ENCODE results near the gene EFCAB14.
"Not testable (repeated sequence)": the region's sequence is repeated elsewhere in the genome, so short reads cannot be mapped to it uniquely, and the experiment has no call there.

The EFCAB14 gene

GRCh38 chr1:46703927-46704641, 14.8 kb downstream of the EFCAB14 start:
- no peaks in the 10 kb centered on the region for H3K9me3 Mint-ChIP-seq
- H3K4me3 Mint-ChIP-seq, result no peak overlapping the region
- H3K4me1 Mint-ChIP-seq, result peaks cover 14% of the 10 kb centered on the region
- no peak overlapping the region for H3K27ac Mint-ChIP-seq
- ATAC-seq (no peak), DNase-seq (no peak)
- peaks cover 41% of the 10 kb centered on the region for H3K36me3 Mint-ChIP-seq (ENCODE audit: low read depth)
- H3K27me3 Mint-ChIP-seq, result no peaks in the 10 kb centered on the region

- no peak overlapping the region for H3K27ac Mint-ChIP-seq
Observed at GRCh38 chr1:46699666-46700065, 19.2 kb downstream of the EFCAB14 start.

GRCh38 chr1:46697053-46697452, 21.9 kb downstream of the EFCAB14 start:
- Mint-ChIP-seq H3K9me3 (no peaks in the 10 kb centered on the region), H3K36me3 (ENCODE audit: low read depth) (peaks cover 49% of the 10 kb centered on the region), H3K4me3 (no peak overlapping the region), H3K27me3 (no peaks in the 10 kb centered on the region), H3K27ac (no peak overlapping the region), H3K4me1 (peaks cover 8% of the 10 kb centered on the region)
- ATAC-seq (no peak), DNase-seq (no peak)

More at GRCh38 chr1:46699666-46700065, 19.2 kb downstream of the EFCAB14 start:
- peaks cover 10% of the 10 kb centered on the region for H3K4me1 Mint-ChIP-seq
- H3K27me3 Mint-ChIP-seq, result no peaks in the 10 kb centered on the region
- DNase-seq (no peak), ATAC-seq (no peak)
- H3K9me3 Mint-ChIP-seq, result no peaks in the 10 kb centered on the region
- H3K36me3 Mint-ChIP-seq (ENCODE audit: low read depth), result peaks cover 48% of the 10 kb centered on the region
- H3K4me3 Mint-ChIP-seq, result no peak overlapping the region

GRCh38 chr1:46694676-46695075, 24.2 kb downstream of the EFCAB14 start:
- peaks cover 58% of the 10 kb centered on the region for H3K36me3 Mint-ChIP-seq (ENCODE audit: low read depth)
- not testable (repeated sequence) for H3K27me3 Mint-ChIP-seq, H3K4me1 Mint-ChIP-seq, ATAC-seq, H3K9me3 Mint-ChIP-seq, DNase-seq, H3K27ac Mint-ChIP-seq, H3K4me3 Mint-ChIP-seq

DNA sequence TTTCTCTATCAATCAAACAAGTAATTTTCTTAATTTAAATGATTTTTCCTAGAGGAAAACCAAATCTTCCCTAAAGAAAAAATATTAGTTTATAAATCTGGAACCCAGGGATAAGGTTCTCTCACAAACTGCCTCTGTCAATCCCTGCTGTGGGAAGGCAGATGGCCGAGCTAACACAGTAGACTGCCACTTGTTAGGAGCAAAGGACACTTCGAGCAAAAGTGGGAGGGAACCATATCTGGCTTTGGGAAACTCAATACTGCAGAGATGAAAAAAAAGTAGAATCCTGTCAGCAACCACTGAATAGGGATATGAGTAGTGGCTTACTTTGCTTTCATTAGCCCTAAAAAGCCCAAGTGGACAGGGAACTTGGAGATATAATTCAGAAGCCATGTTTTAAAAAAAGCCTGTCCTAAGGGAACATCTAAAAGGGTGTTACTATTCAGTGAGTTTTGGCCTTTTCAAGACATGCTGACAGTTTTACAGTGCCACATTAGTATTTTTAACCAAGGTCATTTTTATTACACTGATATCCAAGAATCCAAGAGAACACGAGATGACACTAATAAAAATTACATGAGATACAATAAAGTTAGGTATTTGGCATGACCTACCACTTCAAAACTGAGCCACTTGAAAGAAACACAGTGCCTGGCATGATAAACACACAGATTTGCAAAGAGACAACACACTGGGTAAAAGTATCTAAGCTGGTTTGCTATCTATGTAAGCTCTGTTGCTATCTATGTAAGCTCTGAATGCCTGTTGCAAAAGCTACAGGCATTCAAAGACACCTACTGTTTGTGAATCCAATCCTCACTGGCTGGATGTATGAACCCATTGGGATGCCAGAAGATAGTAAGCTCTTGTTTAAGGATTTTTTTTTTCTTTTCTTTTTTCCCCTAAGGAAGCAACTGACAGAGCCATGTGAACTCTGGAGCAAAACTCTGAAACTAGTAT, 25.8 kb downstream of the EFCAB14 start:
- no peak for ATAC-seq
- Mint-ChIP-seq H3K9me3 (no peaks in the 10 kb centered on the region), H3K36me3 (ENCODE audit: low read depth) (peaks cover 65% of the 10 kb centered on the region), H3K27ac (no peak overlapping the region), H3K27me3 (no peaks in the 10 kb centered on the region), H3K4me3 (no peak overlapping the region), H3K4me1 (peaks cover 17% of the 10 kb centered on the region)
- no peak for DNase-seq

GRCh38 chr1:46691997-46692790, 26.7 kb downstream of the EFCAB14 start:
- DNase-seq, result no peak
- H3K9me3 Mint-ChIP-seq, result no peaks in the 10 kb centered on the region
- ATAC-seq, result no peak
- no peaks in the 10 kb centered on the region for H3K27me3 Mint-ChIP-seq
- H3K36me3 Mint-ChIP-seq (ENCODE audit: low read depth), result peaks cover 65% of the 10 kb centered on the region
- peaks cover 18% of the 10 kb centered on the region for H3K4me1 Mint-ChIP-seq
- no peak overlapping the region for H3K4me3 Mint-ChIP-seq
- no peak overlapping the region for H3K27ac Mint-ChIP-seq

DNA sequence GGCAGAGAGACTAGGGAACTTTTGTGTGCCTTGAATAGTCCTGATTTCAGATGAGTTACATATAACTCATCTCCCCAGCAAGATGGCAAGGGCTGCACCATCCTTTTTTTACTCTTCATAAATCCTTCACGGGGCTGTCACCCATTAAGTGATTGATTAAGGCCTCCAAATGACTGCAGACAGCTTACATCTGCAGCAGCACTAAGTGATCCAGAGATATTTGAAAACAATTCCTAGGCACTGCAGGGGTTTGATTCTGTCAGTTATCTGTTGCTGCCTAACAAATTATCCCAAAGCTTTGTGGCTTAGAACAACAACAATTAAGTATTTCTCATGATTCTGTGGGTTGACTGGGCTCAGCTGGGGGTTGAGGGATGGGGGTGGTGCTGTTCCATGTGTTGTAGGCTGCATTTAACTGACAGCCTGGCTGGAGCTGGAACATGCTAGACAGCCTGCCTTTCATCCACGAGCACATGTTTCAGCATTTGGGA, 27.9 kb downstream of the EFCAB14 start:
- ATAC-seq, result no peak
- Mint-ChIP-seq H3K36me3 (ENCODE audit: low read depth) (peaks cover 60% of the 10 kb centered on the region), H3K27me3 (no peaks in the 10 kb centered on the region), H3K4me1 (peaks cover 18% of the 10 kb centered on the region), H3K27ac (no peak overlapping the region), H3K4me3 (no peak overlapping the region), H3K9me3 (no peaks in the 10 kb centered on the region)
- no peak for DNase-seq

DNA sequence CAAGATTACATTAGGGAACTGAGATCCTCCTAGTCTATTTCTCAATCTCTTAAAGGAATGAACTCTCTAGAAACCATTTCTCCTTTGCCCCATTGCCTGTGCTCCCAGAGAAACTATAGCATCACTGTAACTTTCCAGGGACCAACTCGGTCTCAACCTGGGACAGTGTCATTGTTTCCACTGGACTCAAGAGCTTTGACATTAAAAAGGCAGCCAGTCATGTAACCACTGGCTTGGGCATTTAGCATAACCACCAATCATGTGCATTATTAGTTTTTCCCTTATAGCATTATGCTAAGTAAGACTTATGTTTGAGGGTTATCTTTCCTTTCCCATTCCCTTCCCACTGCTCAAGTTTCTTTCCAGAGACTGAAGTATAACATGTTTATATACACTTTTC, 29.0 kb downstream of the EFCAB14 start:
- ATAC-seq, result peak; percentile 84
- Mint-ChIP-seq H3K4me3 (no peak overlapping the region), H3K27ac (peak overlapping the region; percentile 73), H3K27me3 (no peaks in the 10 kb centered on the region), H3K4me1 (peaks cover 19% of the 10 kb centered on the region), H3K36me3 (ENCODE audit: low read depth) (peaks cover 55% of the 10 kb centered on the region), H3K9me3 (no peaks in the 10 kb centered on the region)
- DNase-seq, result no peak

- no peaks in the 10 kb centered on the region for H3K27me3 Mint-ChIP-seq
- H3K4me3 Mint-ChIP-seq, result no peak overlapping the region
- H3K36me3 Mint-ChIP-seq (ENCODE audit: low read depth), result peaks cover 55% of the 10 kb centered on the region
- peak overlapping the region; percentile 73 for H3K27ac Mint-ChIP-seq
- no peaks in the 10 kb centered on the region for H3K9me3 Mint-ChIP-seq
- peaks cover 23% of the 10 kb centered on the region for H3K4me1 Mint-ChIP-seq
- no peak for DNase-seq
- ATAC-seq, result no peak
Observed at GRCh38 chr1:46689356-46689755, 29.6 kb downstream of the EFCAB14 start.

DNA sequence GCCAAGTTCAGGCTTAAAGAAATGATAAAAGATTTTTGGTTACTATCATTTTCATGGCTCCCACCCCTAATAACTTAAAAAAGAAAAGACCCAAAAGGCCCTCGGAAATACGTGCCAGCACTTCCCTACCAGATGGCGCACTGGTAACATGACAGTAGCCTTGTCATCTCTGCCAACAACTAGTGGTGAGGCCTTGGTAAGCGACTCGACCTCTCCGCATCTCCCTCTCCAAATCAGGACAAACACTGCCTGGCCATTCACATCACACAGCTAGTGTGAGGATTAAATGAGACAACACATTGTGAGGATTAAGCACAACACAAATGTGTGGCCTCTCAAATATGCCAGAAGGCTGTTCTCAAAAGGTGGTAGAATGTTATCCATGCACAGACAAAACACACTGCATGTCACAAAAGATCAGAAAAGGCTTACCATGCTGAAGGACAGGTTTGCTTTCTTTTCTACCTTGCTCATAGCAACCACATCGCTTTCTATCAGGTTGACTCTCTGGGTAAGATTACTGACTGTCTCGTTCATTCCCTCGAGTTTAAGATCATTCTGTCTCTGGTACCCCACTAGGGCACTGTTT, 30.9 kb downstream of the EFCAB14 start:
- ATAC-seq, result no peak
- peaks cover 23% of the 10 kb centered on the region for H3K4me1 Mint-ChIP-seq
- no peaks in the 10 kb centered on the region for H3K27me3 Mint-ChIP-seq
- DNase-seq, result no peak
- peaks cover 46% of the 10 kb centered on the region for H3K36me3 Mint-ChIP-seq (ENCODE audit: low read depth)
- no peak overlapping the region for H3K4me3 Mint-ChIP-seq
- no peaks in the 10 kb centered on the region for H3K9me3 Mint-ChIP-seq
- H3K27ac Mint-ChIP-seq, result no peak overlapping the region

- DNase-seq (no peak), ATAC-seq (no peak)
- no peaks in the 10 kb centered on the region for H3K27me3 Mint-ChIP-seq
- H3K36me3 Mint-ChIP-seq (ENCODE audit: low read depth), result peaks cover 46% of the 10 kb centered on the region
- peaks cover 23% of the 10 kb centered on the region for H3K4me1 Mint-ChIP-seq
- no peak overlapping the region for H3K27ac Mint-ChIP-seq
- H3K9me3 Mint-ChIP-seq, result no peaks in the 10 kb centered on the region
- H3K4me3 Mint-ChIP-seq, result no peak overlapping the region
Observed at GRCh38 chr1:46687093-46687659, 31.7 kb downstream of the EFCAB14 start.

DNA sequence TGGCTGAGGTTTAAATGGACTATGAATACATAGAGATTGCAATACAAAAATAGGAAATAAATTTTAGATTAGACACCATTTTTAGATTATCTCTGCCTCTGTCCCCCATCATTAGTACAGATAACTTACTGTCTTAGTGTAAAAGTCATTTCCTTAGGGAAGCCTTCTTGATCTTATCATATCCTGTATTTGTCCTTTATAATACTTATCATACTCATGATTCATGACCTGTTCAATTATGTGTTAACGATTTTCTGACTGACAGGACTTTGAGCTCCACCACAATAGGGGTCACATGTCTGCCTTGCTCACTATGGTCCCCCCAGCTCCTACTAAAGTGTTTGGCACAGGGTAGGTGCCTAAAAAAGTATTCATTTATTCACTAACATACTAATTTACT, 32.7 kb downstream of the EFCAB14 start:
- H3K36me3 Mint-ChIP-seq (ENCODE audit: low read depth), result peaks cover 47% of the 10 kb centered on the region
- no peak overlapping the region for H3K27ac Mint-ChIP-seq
- no peaks in the 10 kb centered on the region for H3K27me3 Mint-ChIP-seq
- DNase-seq (no peak), ATAC-seq (no peak)
- H3K9me3 Mint-ChIP-seq, result no peaks in the 10 kb centered on the region
- no peak overlapping the region for H3K4me3 Mint-ChIP-seq
- H3K4me1 Mint-ChIP-seq, result peaks cover 23% of the 10 kb centered on the region

GRCh38 chr1:46684670-46685069, 34.2 kb downstream of the EFCAB14 start:
- Mint-ChIP-seq H3K4me1 (peaks cover 16% of the 10 kb centered on the region), H3K27me3 (no peaks in the 10 kb centered on the region), H3K36me3 (ENCODE audit: low read depth) (peaks cover 56% of the 10 kb centered on the region), H3K9me3 (no peaks in the 10 kb centered on the region), H3K27ac (no peak overlapping the region), H3K4me3 (no peak overlapping the region)
- no peak for ATAC-seq
- no peak for DNase-seq

DNA sequence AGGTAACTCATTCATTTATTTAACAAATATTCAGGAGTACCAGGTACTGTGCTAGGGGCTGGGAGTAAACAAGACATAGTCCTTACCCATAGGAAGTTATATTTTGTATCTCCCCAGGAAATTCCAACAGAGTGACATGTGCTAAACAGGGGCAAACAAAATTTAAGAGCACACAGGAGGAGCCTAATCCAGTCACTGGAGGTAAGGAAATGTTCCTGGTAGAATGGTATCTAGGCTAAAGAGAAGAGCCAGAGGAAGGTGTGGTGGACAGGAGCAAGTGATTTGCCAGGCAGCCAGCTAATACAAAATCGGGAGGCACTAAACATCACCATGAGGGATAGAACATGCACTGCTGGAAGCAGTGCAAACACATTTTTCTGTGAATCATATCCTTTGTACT, 36.9 kb downstream of the EFCAB14 start:
- Mint-ChIP-seq H3K4me3 (no peak overlapping the region), H3K27ac (peak overlapping the region; percentile 19), H3K36me3 (ENCODE audit: low read depth) (peaks cover 50% of the 10 kb centered on the region), H3K27me3 (no peaks in the 10 kb centered on the region), H3K9me3 (no peaks in the 10 kb centered on the region), H3K4me1 (peaks cover 7% of the 10 kb centered on the region)
- ATAC-seq (no peak), DNase-seq (no peak)

Data from activated naive CD8-positive, alpha-beta T cell treated with anti-CD3 and anti-CD28 coated beads, Interleukin-2, amount 50 U/mL, for 24 hours (primary cell).